GM19035 (cell line): Measurements from ENCODE around the gene STAC2.
"Not testable (repeated sequence)": the region's sequence is repeated elsewhere in the genome, so short reads cannot be mapped to it uniquely, and the experiment has no call there.

Experiments
- ATAC-seq: cut with Tn5 transposase; IDR thresholded peaks from one replicate; pipeline ENCODE4 v1.9.1; 2021; ENCODE audit not compliant: unreplicated experiment

The STAC2 gene

GRCh38 chr17:39225308-39225958 lies at the start of gene STAC2:
Gene STAC2, minus strand, starts transcription at chr17:39225945. Its CDS starts 443 bp downstream, at chr17:39225502.
- ATAC-seq, result no peak

- ATAC-seq, result no peak
Measured at GRCh38 chr17:39271546-39271945, 45.8 kb upstream of the STAC2 start.

- ATAC-seq, result no peak
Measured at GRCh38 chr17:39270923-39271322, 45.2 kb upstream of the STAC2 start.

GRCh38 chr17:39264119-39264518 lies 38.4 kb upstream of the STAC2 start:
- ATAC-seq, result no peak

- no peak for ATAC-seq
Measured at GRCh38 chr17:39261286-39261685, 35.5 kb upstream of the STAC2 start.

GRCh38 chr17:39252788-39253460 lies 27.2 kb upstream of the STAC2 start:
- no peak for ATAC-seq

- no peak for ATAC-seq
Measured at GRCh38 chr17:39251997-39252396, 26.3 kb upstream of the STAC2 start.

GRCh38 chr17:39250076-39250475 lies 24.3 kb upstream of the STAC2 start:
- ATAC-seq, result not testable (repeated sequence)

- ATAC-seq, result no peak
Measured at GRCh38 chr17:39246274-39246673, 20.5 kb upstream of the STAC2 start.

GRCh38 chr17:39244600-39245570 lies 19.1 kb upstream of the STAC2 start:
- ATAC-seq, result no peak

GRCh38 chr17:39244016-39244599 lies 18.4 kb upstream of the STAC2 start:
- ATAC-seq, result no peak

- ATAC-seq, result no peak
Measured at GRCh38 chr17:39243155-39243554, 17.4 kb upstream of the STAC2 start.

GRCh38 chr17:39240631-39241030 lies 14.9 kb upstream of the STAC2 start:
- ATAC-seq, result no peak

GRCh38 chr17:39239640-39240314 lies 14.0 kb upstream of the STAC2 start:
- no peak for ATAC-seq

- no peak for ATAC-seq
Measured at GRCh38 chr17:39238311-39238972, 12.7 kb upstream of the STAC2 start.

GRCh38 chr17:39237586-39237985 lies 11.8 kb upstream of the STAC2 start:
- no peak for ATAC-seq

- no peak for ATAC-seq
Measured at GRCh38 chr17:39236981-39237441, 11.3 kb upstream of the STAC2 start.

GRCh38 chr17:39236450-39236927 lies 10.7 kb upstream of the STAC2 start:
- no peak for ATAC-seq

GRCh38 chr17:39235555-39236449 lies 10.1 kb upstream of the STAC2 start:
- ATAC-seq, result no peak
